ENCODE measurements around the gene FBXL12. TPM values are rescaled to one million over a fixed set of nuclear protein-coding genes. Genes with fewer than 3 reads are reported as not detected.
"Not testable (repeated sequence)": the region's sequence is repeated elsewhere in the genome, so short reads cannot be mapped to it uniquely, and the experiment has no call there.

FBXL12 gene
- total RNA-seq, 2 donors from 2014 or later: 16.1 to 25.4 TPM

- 73% methylated on average over 7 of the region's 7 CpGs; no CpG with 5 or more reads in 1 of the 2 donors for WGBS, 2 donors
- Histone ChIP-seq H3K9me3 (no peaks in the 10 kb centered on the region), H3K4me3 (no peak overlapping the region), H3K36me3 (replicated peaks in 1 of 2; ENCODE audit: insufficient read depth in 1 of 2, low read depth in 2 of 2) (peaks cover 0 to 2% of the 10 kb centered on the region in 2 donors), H3K4me1 (no peaks in the 10 kb centered on the region), H3K27ac (no peak overlapping the region), H3K27me3 (no peaks in the 10 kb centered on the region)
- DNase-seq (no peak), ATAC-seq (no peak)
- TF ChIP-seq CTCF (IDR thresholded peaks at IDR 0.05) (no peak), POLR2A (IDR thresholded peaks at IDR 0.05) (no peak)
- intact Hi-C loops (cut with DNase I): no loop called here
Measured at GRCh38 chr19:9849791-9850190, 30.9 kb upstream of the FBXL12 start.

- DNase-seq (peak in 3 of 4 donors; percentile 40 to 43 (median 41)), ATAC-seq (no peak)
- Histone ChIP-seq H3K36me3 (replicated peaks in 1 of 2; ENCODE audit: insufficient read depth in 1 of 2, low read depth in 2 of 2) (peaks cover 0 to 2% of the 10 kb centered on the region in 2 donors), H3K27me3 (no peaks in the 10 kb centered on the region), H3K4me3 (no peak overlapping the region), H3K4me1 (no peaks in the 10 kb centered on the region), H3K9me3 (no peaks in the 10 kb centered on the region), H3K27ac (no peak overlapping the region)
- no peak for TF ChIP-seq CTCF (IDR thresholded peaks at IDR 0.05)
- no peak for TF ChIP-seq POLR2A (IDR thresholded peaks at IDR 0.05)
- 80 to 91% methylated on average over 9 to 22 of the region's 23 CpGs for WGBS, 2 donors
- intact Hi-C loops (cut with DNase I): no loop called here
Measured at GRCh38 chr19:9848762-9849161, 29.9 kb upstream of the FBXL12 start.

GRCh38 chr19:9848060-9848459 lies 29.2 kb upstream of the FBXL12 start:
- 78% methylated on average over 2 of the region's 4 CpGs; no CpG with 5 or more reads in 1 of the 2 donors for WGBS, 2 donors
- H3K27me3 ChIP-seq: no peaks in the 10 kb centered on the region
- peaks cover 0 to 2% of the 10 kb centered on the region in 2 donors for H3K36me3 ChIP-seq (replicated peaks in 1 of 2; ENCODE audit: insufficient read depth in 1 of 2, low read depth in 2 of 2)
- DNase-seq (peak in 1 of 4 donors; percentile 34), ATAC-seq (no peak)
- H3K4me1 ChIP-seq: no peaks in the 10 kb centered on the region
- intact Hi-C loops (cut with DNase I): no loop called here
- H3K4me3 ChIP-seq: no peak overlapping the region
- no peak overlapping the region for H3K27ac ChIP-seq
- no peaks in the 10 kb centered on the region for H3K9me3 ChIP-seq
- TF ChIP-seq CTCF (IDR thresholded peaks at IDR 0.05) (peak in 4 of 7 experiments; percentile 13 to 20 (median 18)), POLR2A (IDR thresholded peaks at IDR 0.05) (no peak)

GRCh38 chr19:9847087-9847671 lies 28.3 kb upstream of the FBXL12 start:
- 63 to 100% methylated on average over 1 to 13 of the region's 13 CpGs for WGBS, 2 donors
- peaks cover 0 to 6% of the 10 kb centered on the region in 2 donors for H3K36me3 ChIP-seq (replicated peaks in 1 of 2; ENCODE audit: insufficient read depth in 1 of 2, low read depth in 2 of 2)
- H3K9me3 ChIP-seq: no peaks in the 10 kb centered on the region
- TF ChIP-seq CTCF (IDR thresholded peaks at IDR 0.05) (peak in 3 of 7 experiments; percentile 7 to 23 (median 15)), POLR2A (IDR thresholded peaks at IDR 0.05) (no peak)
- H3K4me3 ChIP-seq: no peak overlapping the region
- intact Hi-C loops (cut with DNase I): no loop called here
- peak overlapping the region in 1 of 4 donors; percentile 8 for H3K27ac ChIP-seq
- ATAC-seq (no peak), DNase-seq (peak; percentile 31 to 58 (median 40))
- no peaks in the 10 kb centered on the region for H3K4me1 ChIP-seq
- H3K27me3 ChIP-seq: no peaks in the 10 kb centered on the region

- H3K27me3 ChIP-seq; ATAC-seq; H3K9me3 ChIP-seq; intact Hi-C loops (cut with DNase I); DNase-seq; H3K27ac ChIP-seq; H3K4me1 ChIP-seq; H3K4me3 ChIP-seq: not testable (repeated sequence)
- WGBS, 2 donors: 95 to 100% methylated on average over 5 to 12 of the region's 12 CpGs
- peaks cover 0 to 14% of the 10 kb centered on the region in 2 donors for H3K36me3 ChIP-seq (replicated peaks in 1 of 2; ENCODE audit: insufficient read depth in 1 of 2, low read depth in 2 of 2)
Measured at GRCh38 chr19:9843626-9844273, 24.9 kb upstream of the FBXL12 start.

Measured in body of pancreas (tissue), 4 donors.